B cell (primary cell): ENCODE results near the gene MGAT4B. TPM values are rescaled to one million over a fixed set of nuclear protein-coding genes. Genes with fewer than 3 reads are reported as not detected.

ENCODE experiments used
- ATAC-seq: fragments of 200-7000 bp; cut with Tn5 transposase; one replicate; pipeline ENCODE4 v1.10.0; 2021; ENCODE audit warnings: low read depth, mild to moderate bottlenecking, moderate number of reproducible peaks, moderate library complexity
- CTCF ChIA-PET: fragments of 350-600 bp; sonication (Branson Sonifier 250); formaldehyde crosslinking; loops from one replicate; lab custom pipeline; 2021; ENCODE audit warnings: antibody characterized with exemption, inconsistent platforms; lab: Charles Lee
- POLR2A ChIA-PET: fragments of 350-600 bp; sonication (Branson Sonifier 250); formaldehyde crosslinking; loops from one replicate; lab custom pipeline; 2021; ENCODE audit warnings: antibody characterized with exemption; lab: Charles Lee
- DNase-seq: peaks from one replicate; pipeline ENCODE4 v3.0.0; 2013
- H2AFZ ChIP-seq: 2 replicates; pipeline ENCODE4 v1.6.1; 2012; ENCODE audit warnings: mild to moderate bottlenecking, low read depth, low read length; ENCODE audit not compliant: insufficient read depth, poor library complexity, severe bottlenecking
- H3K27ac ChIP-seq, 2 donors: 1 replicate in 1 of 2; 2 replicates in 1 of 2; pipeline ENCODE4 v1.5.1; 2012 to 2013; ENCODE audit warnings: low read length in 2 of 2, mild to moderate bottlenecking in 2 of 2, moderate library complexity in 1 of 2
- H3K27me3 ChIP-seq, 4 experiments: fragments of 200-600 bp in 1 of 4; sonication (generic) in 1 of 4; replicated peaks in 1 of 4; 1 replicate in 2 of 4; 2 replicates in 2 of 4; pipeline versions ENCODE4 v1.6.1 to v1.7.0; 2013 to 2016; ENCODE audit warnings: low read length in 3 of 4, mild to moderate bottlenecking in 2 of 4, mixed read lengths in 1 of 4, moderate library complexity in 1 of 4; ENCODE audit not compliant: insufficient read depth in 4 of 4, control insufficient read depth in 3 of 4; ENCODE audit errors: control extremely low read depth in 1 of 4
- H3K36me3 ChIP-seq, 2 experiments: replicated peaks in 1 of 2; 1 replicate in 1 of 2; 2 replicates in 1 of 2; pipeline versions ENCODE4 v1.6.1 to v1.7.1; 2013; ENCODE audit warnings: low read length in 1 of 2; ENCODE audit not compliant: insufficient read depth in 2 of 2, control insufficient read depth in 1 of 2; ENCODE audit errors: control extremely low read depth in 1 of 2, extremely low read depth in 1 of 2
- H3K4me1 ChIP-seq, 2 donors: fragments of 200-600 bp in 1 of 2; sonication (generic) in 1 of 2; 1 replicate in 1 of 2; 2 replicates in 1 of 2; pipeline versions ENCODE4 v1.5.1 to v1.6.1; 2013 to 2017; ENCODE audit warnings: low read length in 2 of 2; ENCODE audit not compliant: control insufficient read depth in 2 of 2, insufficient read depth in 2 of 2
- H3K4me2 ChIP-seq: replicated peaks from 2 replicates; pipeline ENCODE3; 2012; ENCODE audit warnings: mild to moderate bottlenecking, low read depth, low read length; ENCODE audit not compliant: poor library complexity, severe bottlenecking
- H3K4me3 ChIP-seq, 5 experiments: fragments of 200-600 bp in 1 of 5; sonication (generic) in 1 of 5; 1 replicate in 3 of 5; 2 replicates in 2 of 5; pipeline versions ENCODE4 v1.5.1 to v1.7.0; 2011 to 2016; ENCODE audit warnings: low read length in 4 of 5, mild to moderate bottlenecking in 4 of 5, low read depth in 2 of 5, control low read depth in 1 of 5, moderate library complexity in 1 of 5; ENCODE audit not compliant: insufficient read depth in 1 of 5; ENCODE audit errors: control extremely low read depth in 1 of 5, extremely low read depth in 1 of 5
- H3K79me2 ChIP-seq: fragments of 200-600 bp; sonication (generic); one replicate; pipeline ENCODE4 v1.6.0; 2016; ENCODE audit warnings: low read length; ENCODE audit not compliant: control insufficient read depth, insufficient read depth
- H3K9ac ChIP-seq: fragments of 200-600 bp; sonication (generic); 2 replicates; pipeline ENCODE4 v1.6.1; 2017; ENCODE audit warnings: mild to moderate bottlenecking, low read length, moderate library complexity
- H3K9me3 ChIP-seq, 3 donors: one replicate each; pipeline versions ENCODE4 v1.6.1 to v1.7.1; 2013; ENCODE audit warnings: low read length in 2 of 3; ENCODE audit not compliant: control insufficient read depth in 2 of 3, insufficient read depth in 1 of 3; ENCODE audit errors: control extremely low read depth in 1 of 3
- H4K20me1 ChIP-seq: 2 replicates; pipeline ENCODE4 v1.6.0; 2012; ENCODE audit warnings: mild to moderate bottlenecking, low read length; ENCODE audit not compliant: insufficient read depth, control insufficient read depth, poor library complexity, severe bottlenecking
- H3K27ac Mint-ChIP-seq: one replicate; pipeline ENCODE4 v1.8.0; 2021; ENCODE audit warnings: mixed read lengths
- H3K27me3 Mint-ChIP-seq: one replicate; pipeline ENCODE4 v1.8.0; 2021; ENCODE audit warnings: mixed read lengths
- H3K4me1 Mint-ChIP-seq: one replicate; pipeline ENCODE4 v1.8.0; 2021; ENCODE audit warnings: mixed read lengths
- H3K4me3 Mint-ChIP-seq: one replicate; pipeline ENCODE4 v1.8.0; 2021; ENCODE audit warnings: mixed read lengths
- H3K9me3 Mint-ChIP-seq: one replicate; pipeline ENCODE4 v1.8.0; 2022; ENCODE audit warnings: mixed read lengths; ENCODE audit not compliant: insufficient read depth
- EZH2 ChIP-seq: IDR thresholded peaks from 2 replicates; pipeline ENCODE4 v1.6.1; 2012; ENCODE audit warnings: borderline replicate concordance, low read depth, mild to moderate bottlenecking, moderate library complexity, low read length; ENCODE audit not compliant: insufficient read depth, poor library complexity, severe bottlenecking
- WGBS: methylation state at CpG from one replicate; pipeline ENCODE4 v1.1.5; 2013; ENCODE audit warnings: missing lambda C conversion rate; ENCODE audit not compliant: insufficient coverage; 5-methylcytosine and 5-hydroxymethylcytosine counted together
- intact Hi-C: fragments of 100-400 bp; cut with micrococcal nuclease; formaldehyde crosslinking; loops from one replicate; pipeline ENCODE4 v1.10.0; 2022
- polyA plus RNA-seq: library from polyadenylated mRNA; depleted of rRNA; stranded (reverse); fragments of >200 nt; gene quantifications from 2 replicates; pipeline ENCODE4 v1.2.3, GENCODE V29; 2012
- total RNA-seq, 2 donors: library from RNA; stranded (reverse); fragments of 120-200 nt in 1 of 2; gene quantifications; 1 replicate in 1 of 2; 2 replicates in 1 of 2; pipeline versions ENCODE4 v1.2.3 to v1.2.4, GENCODE V29; 2013 to 2022
- TF ChIP-seq, protein P1 (sequence below): fragments of 200-600 bp; IDR thresholded peaks from one replicate; pipeline ENCODE4 v1.8.0; 2022; ENCODE audit warnings: antibody characterized with exemption, mild to moderate bottlenecking

MGAT4B gene
- total and polyA plus RNA-seq, 2 donors (not counting 1 experiment from before 2014, with no cell fraction given): 105 to 165 TPM

DNA sequence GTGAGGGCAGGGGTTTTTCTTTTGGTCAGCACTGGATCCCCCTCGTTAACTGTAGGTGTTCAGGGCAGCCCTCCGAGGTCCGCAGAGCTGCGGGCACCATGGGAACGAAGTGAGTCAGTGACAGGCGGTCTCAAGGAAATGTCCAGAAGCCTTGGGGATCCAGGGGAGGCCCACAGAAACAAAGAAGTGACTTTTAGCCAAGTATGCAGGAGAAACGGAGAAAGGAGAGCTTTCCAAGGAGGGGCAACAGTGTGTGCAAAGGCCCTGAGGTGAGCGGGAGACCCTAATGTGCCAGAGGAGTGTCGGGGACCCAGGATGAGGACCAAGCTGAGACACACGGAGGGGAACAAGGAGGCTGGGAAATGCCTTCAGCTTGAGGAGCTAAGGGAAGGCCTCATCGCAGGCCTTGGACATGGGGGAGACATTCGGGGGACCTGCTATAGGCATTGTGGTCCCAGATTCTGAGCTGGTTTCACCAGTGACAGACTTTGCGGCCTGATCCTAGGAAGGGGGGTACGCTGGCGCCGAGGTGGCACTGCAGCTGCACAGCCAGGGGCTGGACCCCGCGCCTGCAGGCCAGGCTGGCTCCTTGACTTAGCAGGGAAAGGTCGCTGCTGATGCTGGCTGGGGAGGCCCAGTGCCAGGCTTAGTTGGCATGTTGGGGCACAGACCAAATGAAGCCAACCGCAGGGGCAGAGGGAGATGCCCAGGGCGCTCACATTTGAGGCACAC is 9.6 kb downstream of the MGAT4B start:
- ATAC-seq: no peak
- Histone ChIP-seq H2AFZ (peak overlapping the region; percentile 72), H3K9me3 (no peaks in the 10 kb centered on the region), H3K9ac (peak overlapping the region; percentile 74), H3K79me2 (peaks cover 9% of the 10 kb centered on the region), H3K4me2 (peak overlapping the region; percentile 90), H4K20me1 (peaks cover 26% of the 10 kb centered on the region), H3K4me3 (peak overlapping the region in 3 of 5 experiments; percentile 63 to 68 (median 64)), H3K27me3 (no peaks in the 10 kb centered on the region), H3K36me3 (peaks cover 0 to 31% of the 10 kb centered on the region in 2 experiments), H3K4me1 (peaks cover 28 to 37% of the 10 kb centered on the region in 2 donors), H3K27ac (peak overlapping the region; percentile 41 to 66)
- DNase-seq: peak; percentile 30
- TF ChIP-seq, protein P1, sequence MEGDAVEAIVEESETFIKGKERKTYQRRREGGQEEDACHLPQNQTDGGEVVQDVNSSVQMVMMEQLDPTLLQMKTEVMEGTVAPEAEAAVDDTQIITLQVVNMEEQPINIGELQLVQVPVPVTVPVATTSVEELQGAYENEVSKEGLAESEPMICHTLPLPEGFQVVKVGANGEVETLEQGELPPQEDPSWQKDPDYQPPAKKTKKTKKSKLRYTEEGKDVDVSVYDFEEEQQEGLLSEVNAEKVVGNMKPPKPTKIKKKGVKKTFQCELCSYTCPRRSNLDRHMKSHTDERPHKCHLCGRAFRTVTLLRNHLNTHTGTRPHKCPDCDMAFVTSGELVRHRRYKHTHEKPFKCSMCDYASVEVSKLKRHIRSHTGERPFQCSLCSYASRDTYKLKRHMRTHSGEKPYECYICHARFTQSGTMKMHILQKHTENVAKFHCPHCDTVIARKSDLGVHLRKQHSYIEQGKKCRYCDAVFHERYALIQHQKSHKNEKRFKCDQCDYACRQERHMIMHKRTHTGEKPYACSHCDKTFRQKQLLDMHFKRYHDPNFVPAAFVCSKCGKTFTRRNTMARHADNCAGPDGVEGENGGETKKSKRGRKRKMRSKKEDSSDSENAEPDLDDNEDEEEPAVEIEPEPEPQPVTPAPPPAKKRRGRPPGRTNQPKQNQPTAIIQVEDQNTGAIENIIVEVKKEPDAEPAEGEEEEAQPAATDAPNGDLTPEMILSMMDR: no peak
- no peak for TF ChIP-seq EZH2
- ChIA-PET POLR2A (interaction anchor here (2.7 kb wide), 1 partner anchor 22 kb away, joined by 8 read pairs; no protein-coding TSS in a partner anchor), CTCF (interaction anchor here (0.9 to 2.2 kb wide), 7 partner anchors 17 to 178 kb away, joined by 3 to 17 read pairs (median 4); partner anchors contain the start of gene HNRNPH1)
- Mint-ChIP-seq H3K4me3 (peak overlapping the region; percentile 70), H3K4me1 (peaks cover 33% of the 10 kb centered on the region), H3K27me3 (no peaks in the 10 kb centered on the region), H3K27ac (peak overlapping the region; percentile 70), H3K9me3 (no peaks in the 10 kb centered on the region)
- 92% methylated on average over 19 of the region's 21 CpGs for WGBS
- intact Hi-C loops: loop anchor here (1.0 to 2.0 kb wide), 4 partner anchors 34 to 174 kb away; partner anchors contain the start of genes CANX, HNRNPH1 and MAML1
